GM12801 (cell line): Measurements from ENCODE around the gene STK35.

Experiments
- TF ChIP-seq, protein P1 (sequence below): IDR thresholded peaks from one replicate; pipeline ENCODE4 v1.5.1; 2011; ENCODE audit warnings: control low read depth; ENCODE audit not compliant: insufficient read length; ENCODE audit errors: extremely low read depth

Gene STK35

GRCh38 chr20:2108987-2109386 lies 7.4 kb downstream of the STK35 start:
- TF ChIP-seq, protein P1, sequence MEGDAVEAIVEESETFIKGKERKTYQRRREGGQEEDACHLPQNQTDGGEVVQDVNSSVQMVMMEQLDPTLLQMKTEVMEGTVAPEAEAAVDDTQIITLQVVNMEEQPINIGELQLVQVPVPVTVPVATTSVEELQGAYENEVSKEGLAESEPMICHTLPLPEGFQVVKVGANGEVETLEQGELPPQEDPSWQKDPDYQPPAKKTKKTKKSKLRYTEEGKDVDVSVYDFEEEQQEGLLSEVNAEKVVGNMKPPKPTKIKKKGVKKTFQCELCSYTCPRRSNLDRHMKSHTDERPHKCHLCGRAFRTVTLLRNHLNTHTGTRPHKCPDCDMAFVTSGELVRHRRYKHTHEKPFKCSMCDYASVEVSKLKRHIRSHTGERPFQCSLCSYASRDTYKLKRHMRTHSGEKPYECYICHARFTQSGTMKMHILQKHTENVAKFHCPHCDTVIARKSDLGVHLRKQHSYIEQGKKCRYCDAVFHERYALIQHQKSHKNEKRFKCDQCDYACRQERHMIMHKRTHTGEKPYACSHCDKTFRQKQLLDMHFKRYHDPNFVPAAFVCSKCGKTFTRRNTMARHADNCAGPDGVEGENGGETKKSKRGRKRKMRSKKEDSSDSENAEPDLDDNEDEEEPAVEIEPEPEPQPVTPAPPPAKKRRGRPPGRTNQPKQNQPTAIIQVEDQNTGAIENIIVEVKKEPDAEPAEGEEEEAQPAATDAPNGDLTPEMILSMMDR = no peak

- TF ChIP-seq, protein P1 = no peak
Observed at GRCh38 chr20:2109425-2110210, 8.0 kb downstream of the STK35 start.

DNA sequence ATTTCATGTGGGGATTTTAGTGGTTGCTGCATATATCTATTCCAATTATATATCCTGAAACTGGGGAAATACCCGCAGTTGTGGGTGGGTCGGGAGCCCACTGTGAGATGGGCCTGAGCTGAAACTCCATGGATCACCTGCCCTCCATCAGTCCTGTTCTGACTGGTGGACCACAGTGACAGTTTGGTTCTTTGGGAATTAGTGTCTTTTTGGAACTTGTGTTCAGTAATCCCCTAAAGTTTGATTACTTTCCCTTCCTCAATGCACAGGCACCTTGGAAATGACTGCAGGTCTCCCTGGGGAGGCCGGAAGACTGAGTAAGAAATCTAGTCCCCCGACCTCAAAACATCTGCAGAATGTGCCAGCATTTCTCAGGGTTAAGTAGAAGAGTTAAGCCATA lies 11.3 kb downstream of the STK35 start:
- TF ChIP-seq, protein P1 = no peak

DNA sequence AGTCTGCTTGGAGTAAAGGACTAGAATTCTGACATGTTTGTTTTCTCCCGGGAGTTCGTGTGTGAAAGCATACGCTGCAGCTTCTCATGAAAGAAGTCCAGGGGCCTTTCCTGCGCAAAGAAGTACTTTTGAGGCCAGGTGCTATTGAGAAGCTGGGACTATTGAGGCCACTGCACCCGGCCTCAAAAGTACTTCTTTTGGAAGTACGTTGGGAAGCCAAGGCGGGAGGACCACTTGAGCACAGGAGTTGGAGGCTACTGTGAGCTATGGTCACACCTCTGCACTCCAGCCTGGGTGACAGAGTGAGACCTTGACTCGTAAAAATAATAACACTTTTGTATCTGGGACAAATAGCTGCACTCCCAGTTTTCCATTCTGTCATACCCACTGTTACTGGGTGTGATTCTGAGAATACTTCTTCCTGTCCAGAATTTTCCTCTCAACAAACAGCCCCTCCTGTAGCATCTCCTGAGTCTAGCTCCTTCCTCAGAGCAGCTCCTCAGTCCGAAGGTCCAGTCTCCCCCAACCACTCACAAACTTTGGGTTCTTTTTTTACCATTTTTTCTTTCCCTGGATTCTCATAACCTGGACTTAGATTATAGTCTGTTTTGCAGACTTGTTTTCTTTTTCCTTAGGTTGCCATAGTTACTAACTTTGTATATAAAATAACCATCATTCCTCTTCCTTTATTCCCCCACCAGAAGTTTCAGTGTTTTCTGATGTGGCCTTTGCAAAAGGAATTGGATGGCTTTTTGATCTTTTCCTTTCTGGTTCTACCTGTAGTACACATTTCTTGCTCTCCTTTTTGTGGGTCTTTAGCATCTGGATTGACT lies 12.7 kb downstream of the STK35 start:
- TF ChIP-seq, protein P1 = no peak

GRCh38 chr20:2114990-2115681 lies 13.5 kb downstream of the STK35 start:
- TF ChIP-seq, protein P1 = no peak

- TF ChIP-seq, protein P1 = no peak
Observed at GRCh38 chr20:2116170-2116940, 14.7 kb downstream of the STK35 start.
